HG02610 (cell line): ENCODE measurements around the gene KCNIP4.

Source experiments
- ATAC-seq: cut with Tn5 transposase; IDR thresholded peaks from one replicate; pipeline ENCODE4 v1.9.1; 2021; ENCODE audit warnings: mild to moderate bottlenecking, moderate library complexity; ENCODE audit not compliant: unreplicated experiment

KCNIP4 gene

DNA sequence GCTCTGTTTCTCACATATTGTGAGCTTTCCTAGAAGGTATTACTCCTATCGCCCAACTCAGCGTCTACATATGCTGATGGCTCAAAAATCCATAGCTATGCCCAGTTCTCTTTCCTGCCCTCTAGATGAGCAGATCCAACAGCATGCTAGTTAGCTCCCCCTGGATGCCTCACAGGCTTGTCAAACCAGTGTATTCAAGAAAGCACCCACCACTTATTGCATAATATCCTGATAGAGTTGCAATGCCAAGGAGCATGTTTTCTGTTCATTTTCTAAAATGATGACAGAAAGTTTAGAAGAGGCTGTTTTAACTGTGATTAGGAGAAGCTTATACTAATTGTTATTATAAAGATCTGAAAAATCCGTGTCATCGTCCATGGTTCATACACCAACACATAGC lies 1250.2 kb downstream of the KCNIP4 start:
- ATAC-seq = no peak

DNA sequence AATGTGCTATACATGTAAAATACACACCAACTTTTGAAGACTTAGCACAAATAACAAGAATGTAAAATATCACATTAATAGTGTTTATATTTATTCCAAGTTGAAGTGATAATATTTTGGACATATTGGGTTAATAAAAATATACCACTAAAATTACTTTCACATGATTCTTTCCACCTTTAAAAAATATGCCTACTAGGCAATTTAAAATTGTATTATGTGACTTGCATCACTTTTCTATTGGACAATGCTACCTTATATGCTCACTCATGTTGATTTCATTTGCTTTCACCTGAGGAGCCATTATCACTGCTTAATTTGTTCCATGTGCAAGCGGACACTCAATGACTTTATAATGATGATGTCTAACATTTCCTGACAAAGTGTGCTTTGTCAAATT lies 1251.8 kb downstream of the KCNIP4 start:
- ATAC-seq = no peak

DNA sequence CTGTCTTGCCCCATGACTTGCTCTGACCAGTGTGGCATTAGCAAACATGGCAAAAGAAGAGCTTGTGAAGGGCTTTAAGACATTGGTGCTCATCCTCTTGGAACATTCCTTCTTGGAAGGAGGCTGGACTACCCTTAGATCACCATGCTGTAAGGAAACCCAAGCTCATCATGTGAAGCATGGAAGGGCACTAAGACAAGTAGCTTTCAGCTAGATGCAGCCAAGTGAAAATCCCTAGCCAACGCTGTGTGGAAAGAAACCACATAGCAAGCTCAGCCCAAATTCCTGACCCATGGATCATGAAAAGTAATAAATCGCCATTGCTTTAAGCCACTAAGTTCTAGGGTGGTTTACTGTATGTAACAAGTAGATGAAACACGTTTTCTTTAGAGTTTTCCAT lies 1260.7 kb downstream of the KCNIP4 start:
- no peak for ATAC-seq

DNA sequence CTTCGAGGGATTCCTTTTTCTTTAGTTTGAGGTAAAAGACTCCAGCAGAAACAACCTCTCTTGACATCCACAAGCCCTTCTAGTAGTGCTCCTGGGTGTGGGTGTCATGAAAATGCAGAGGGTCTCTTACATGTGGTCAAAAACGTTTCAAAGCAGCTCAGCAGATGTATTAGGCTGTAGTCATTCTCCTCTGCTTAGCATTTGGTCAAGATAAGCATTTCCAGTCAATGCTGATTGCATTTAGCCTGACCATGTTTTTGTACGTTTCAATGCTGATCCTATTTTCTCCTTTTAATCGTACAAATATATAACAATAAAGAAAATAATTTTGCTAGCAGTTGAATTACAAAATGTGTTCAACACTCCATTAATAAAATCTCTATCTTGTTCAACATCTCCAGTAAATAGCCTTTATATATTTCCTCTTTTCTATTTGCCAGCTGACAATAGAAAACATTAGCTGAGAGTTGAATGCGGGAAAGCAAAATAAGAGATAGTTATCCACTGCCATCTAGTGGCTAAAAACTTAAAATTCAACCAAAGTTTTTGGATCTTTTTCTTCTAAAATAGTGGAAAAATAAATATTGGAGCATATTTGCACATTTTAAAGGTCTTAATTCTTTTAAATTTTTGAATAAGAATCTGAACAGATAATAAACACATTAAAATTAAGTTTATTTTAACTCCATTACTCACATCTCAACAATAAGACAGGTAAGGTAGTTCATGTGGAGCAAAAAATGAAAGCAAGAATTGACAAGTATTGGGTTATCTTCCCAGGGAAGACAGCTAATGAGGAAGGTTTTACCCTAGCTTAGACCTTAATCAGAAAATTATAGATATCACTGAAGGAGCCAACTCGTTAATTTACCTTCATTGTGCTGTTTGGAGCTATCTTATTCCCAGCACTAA lies 1263.5 kb downstream of the KCNIP4 start:
- no peak for ATAC-seq

DNA sequence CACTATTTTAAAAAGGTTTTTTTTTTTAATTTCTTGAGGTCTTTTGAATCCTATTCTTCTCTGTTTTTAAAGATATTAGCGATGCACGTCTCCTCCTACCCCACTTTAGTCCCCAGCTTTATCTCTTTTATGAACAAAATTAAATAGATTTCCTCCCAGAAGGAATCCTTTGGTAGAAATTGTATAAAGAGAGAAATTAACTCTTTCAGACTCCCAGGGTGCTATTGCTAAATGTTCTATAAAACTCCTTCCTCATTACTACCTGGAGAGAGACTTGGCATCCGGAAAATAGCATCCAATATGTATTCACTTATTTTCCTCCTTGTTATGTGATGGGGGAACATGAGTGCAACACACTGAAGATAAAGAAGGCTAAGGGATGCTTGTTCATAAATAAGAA lies 1264.8 kb downstream of the KCNIP4 start:
- no peak for ATAC-seq

DNA sequence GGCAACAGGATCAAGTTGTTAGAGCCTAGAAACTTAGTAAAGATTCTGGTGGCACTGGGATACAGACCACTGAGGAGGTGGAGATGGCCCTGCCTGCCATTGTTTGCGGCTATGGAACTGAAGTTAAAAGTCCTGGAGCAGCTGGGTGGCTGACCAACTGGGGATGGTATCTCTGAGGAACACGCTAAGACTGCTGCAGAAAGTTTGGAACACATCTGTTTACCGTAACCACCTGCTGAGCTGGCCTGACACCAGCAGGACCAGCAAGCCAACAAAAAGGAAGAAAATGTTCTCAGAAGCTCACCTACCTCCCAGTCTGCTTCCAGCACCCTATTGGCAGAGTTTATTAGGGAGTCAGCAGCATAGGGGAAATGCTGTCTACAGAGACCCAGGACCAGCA lies 1265.7 kb downstream of the KCNIP4 start:
- no peak for ATAC-seq

DNA sequence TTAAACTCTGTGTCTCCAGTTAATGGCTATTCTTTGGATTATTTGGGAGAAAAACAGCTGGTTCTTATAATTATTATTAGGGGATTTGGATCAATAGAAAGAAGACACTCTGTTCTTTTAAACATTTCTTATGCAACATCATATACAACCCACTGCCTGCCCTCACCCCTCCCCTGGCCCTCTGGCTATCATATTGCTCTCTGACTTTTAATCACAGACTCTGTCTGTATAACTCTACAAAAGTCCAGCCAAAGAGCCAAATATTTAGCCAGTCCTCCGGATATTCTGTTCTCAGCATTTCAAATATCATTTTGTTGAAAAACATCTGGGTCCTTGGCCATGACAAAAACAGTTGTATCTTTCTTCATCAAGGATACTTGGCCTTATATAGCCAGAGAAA lies 1267.3 kb downstream of the KCNIP4 start:
- ATAC-seq = no peak

DNA sequence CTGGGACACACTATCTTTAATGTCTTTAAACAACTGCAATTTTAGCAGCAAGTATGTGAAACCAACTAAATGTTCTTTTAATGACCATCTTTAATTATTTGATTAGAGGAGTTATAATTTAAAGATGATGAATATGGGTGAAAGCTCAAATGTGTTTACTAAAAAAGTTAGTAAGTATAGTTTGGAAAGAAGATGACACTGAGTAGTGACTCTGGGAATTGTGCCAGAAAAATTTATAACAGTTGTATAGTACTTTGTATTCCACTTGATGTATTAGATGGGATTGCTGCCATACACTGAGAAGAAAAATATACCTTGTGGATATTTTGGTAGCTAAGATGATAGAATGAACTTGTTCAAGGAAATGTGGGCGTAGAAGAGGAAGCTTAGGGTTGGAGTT lies 1267.8 kb downstream of the KCNIP4 start:
- no peak for ATAC-seq

DNA sequence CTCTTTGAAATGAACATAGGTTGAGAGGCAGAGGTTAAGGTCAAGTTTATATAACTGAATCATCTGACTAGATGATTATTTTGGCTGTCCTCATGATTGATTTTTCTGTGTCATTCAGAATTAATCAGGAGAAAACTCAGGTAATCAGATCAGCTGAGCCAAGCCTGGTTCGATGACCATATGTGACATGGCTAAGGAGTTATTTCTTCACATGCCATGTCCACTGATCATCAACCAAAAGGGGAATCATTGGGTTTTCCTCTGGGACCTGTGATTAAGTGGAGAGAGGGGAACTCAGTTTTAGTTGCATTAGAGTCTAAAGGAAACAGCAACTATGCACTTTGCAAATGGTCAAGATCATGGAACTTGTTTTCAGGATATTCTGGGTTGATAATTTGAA lies 1268.6 kb downstream of the KCNIP4 start:
- ATAC-seq = no peak
